Gastroesophageal sphincter (tissue), 3 donors: ENCODE measurements around the gene C1GALT1.

Experiments used
- CTCF ChIP-seq, 4 experiments: fragments of 200-600 bp in 2 of 4; fragments of 450-650 bp in 2 of 4; sonication (generic) in 1 of 4; IDR thresholded peaks; one replicate each; pipeline ENCODE4 v1.5.1; 2017 to 2019; ENCODE audit warnings: antibody characterized with exemption in 4 of 4, mild to moderate bottlenecking in 2 of 4, moderate library complexity in 2 of 4
- EP300 ChIP-seq: sonication (generic); formaldehyde crosslinking; IDR thresholded peaks from one replicate; pipeline ENCODE4 v1.6.1; 2017; ENCODE audit warnings: antibody characterized with exemption, mild to moderate bottlenecking
- POLR2A ChIP-seq, 2 donors: fragments of 450-650 bp; IDR thresholded peaks; one replicate each; pipeline ENCODE4 v1.6.1; 2017; ENCODE audit warnings: antibody characterized with exemption in 2 of 2, mild to moderate bottlenecking in 2 of 2, moderate library complexity in 1 of 2
- POLR2AphosphoS5 ChIP-seq: sonication (generic); formaldehyde crosslinking; IDR thresholded peaks from one replicate; pipeline ENCODE4 v1.6.1; 2017; ENCODE audit warnings: antibody characterized with exemption

- TF ChIP-seq CTCF (IDR thresholded peaks at IDR 0.05) (no peak), POLR2AphosphoS5 (no peak), POLR2A (IDR thresholded peaks at IDR 0.05) (no peak), EP300 (no peak)
Measured at GRCh38 chr7:7180725-7181449, 1.5 kb upstream of the C1GALT1 start.
